HepG2 (cell line): ENCODE data around the gene MFAP2. TPM values are rescaled to one million over a fixed set of nuclear protein-coding genes. Genes with fewer than 3 reads are reported as not detected.

Experiments used
- AGO2 ChIP-seq: fragments of 200-400 bp; formaldehyde crosslinking; optimal IDR thresholded peaks from 2 replicates; pipeline ENCODE3; 2017; ENCODE audit warnings: mild to moderate bottlenecking, low read depth, low read length, moderate library complexity
- ATF7 ChIP-seq, 2 experiments: fragments of 450-650 bp in 1 of 2; sonication (generic) in 1 of 2; formaldehyde crosslinking in 1 of 2; IDR thresholded peaks; 2 replicates each; pipeline versions ENCODE4 v1.4.0 to v1.6.1; 2016 to 2020; ENCODE audit warnings: antibody characterized with exemption in 1 of 2, mild to moderate bottlenecking in 1 of 2, missing genetic modification reagents in 1 of 2
- ETV6 ChIP-seq: sonication (generic); formaldehyde crosslinking; conservative IDR thresholded peaks from 2 replicates; pipeline ENCODE4 v1.4.0; 2020; ENCODE audit warnings: missing genetic modification reagents
- HNRNPLL ChIP-seq: fragments of 200-400 bp; formaldehyde crosslinking; IDR thresholded peaks from 2 replicates; pipeline ENCODE4 v1.6.1; 2017; ENCODE audit warnings: mild to moderate bottlenecking, low read depth, low read length; ENCODE audit not compliant: poor library complexity, severe bottlenecking
- MLXIP ChIP-seq: sonication (generic); formaldehyde crosslinking; IDR thresholded peaks from 2 replicates; pipeline ENCODE4 v1.9.0; 2021; ENCODE audit warnings: missing genetic modification reagents, borderline replicate concordance
- THAP7 ChIP-seq: sonication (generic); formaldehyde crosslinking; IDR thresholded peaks from 2 replicates; pipeline ENCODE4 v1.8.1; 2023; ENCODE audit warnings: mild to moderate bottlenecking, missing genetic modification reagents
- TOPORS ChIP-seq: sonication (generic); formaldehyde crosslinking; IDR thresholded peaks from 2 replicates; pipeline ENCODE4 v1.8.0; 2023; ENCODE audit warnings: mild to moderate bottlenecking, missing genetic modification reagents
- ZBTB34 ChIP-seq: sonication (generic); formaldehyde crosslinking; IDR thresholded peaks from 2 replicates; pipeline ENCODE4 v1.8.0; 2022; ENCODE audit warnings: mild to moderate bottlenecking, missing genetic modification reagents
- ZNF503 ChIP-seq: sonication (generic); formaldehyde crosslinking; IDR thresholded peaks from 2 replicates; pipeline ENCODE4 v1.4.0; 2020; ENCODE audit warnings: missing genetic modification reagents
- ZNF530 ChIP-seq: sonication (generic); formaldehyde crosslinking; IDR thresholded peaks from 2 replicates; pipeline ENCODE4 v1.5.0; 2020; ENCODE audit warnings: low read depth, mild to moderate bottlenecking, missing genetic modification reagents
- ZSCAN9 ChIP-seq: IDR thresholded peaks from 2 replicates; pipeline ENCODE4 v1.6.1; 2016; ENCODE audit warnings: borderline replicate concordance
- polyA plus RNA-seq, 8 experiments: library from polyadenylated mRNA; depleted of rRNA in 3 of 8; stranded (reverse) in 7 of 8; unstranded in 1 of 8; fragments of >200 nt; fragmentation: Illumina TruSeq in 4 of 8; extraction: Trizol in 4 of 8; gene quantifications; 2 replicates each; pipeline versions ENCODE4 v1.2.1 to v1.2.3, GENCODE V29; 2011 to 2016; ENCODE audit warnings: low read depth in 4 of 8, missing spikeins in 1 of 8, mixed read lengths in 1 of 8; ENCODE audit not compliant: insufficient read depth in 1 of 8
- total RNA-seq, 5 experiments: library from RNA; depleted of rRNA; stranded (reverse); fragments of >200 nt; fragmentation: Illumina TruSeq; extraction: Trizol; gene quantifications; 2 replicates each; pipeline ENCODE4 v1.2.3, GENCODE V29; 2016; ENCODE audit warnings: low read depth in 1 of 5

The MFAP2 gene
- total and polyA plus RNA-seq, 2 of the 13 experiments (the other 11 are each of a cell fraction or from before 2014, with no cell fraction given): 1.1 to 1.4 TPM

- no peak for TF ChIP-seq ZNF503 (CRISPR knock-in tag)
- no peak for TF ChIP-seq ZNF530 (CRISPR knock-in tag)
- TF ChIP-seq MLXIP (CRISPR knock-in tag): no peak
- TF ChIP-seq THAP7: no peak
- no peak for TF ChIP-seq ZSCAN9 (CRISPR knock-in tag)
- TF ChIP-seq HNRNPLL: no peak
- TF ChIP-seq AGO2: no peak
- no peak for TF ChIP-seq ETV6
- no peak for TF ChIP-seq ZBTB34 (CRISPR knock-in tag)
- TF ChIP-seq ATF7 (IDR thresholded peaks at IDR 0.05): no peak
- TF ChIP-seq ATF7 (CRISPR knock-in tag; IDR thresholded peaks at IDR 0.05): no peak
- TF ChIP-seq TOPORS: no peak
- TF ChIP-seq, all 625 proteins: peak for 0
Observed at GRCh38 chr1:17027403-17027802, 47.0 kb upstream of the MFAP2 start (continued).
